SK-N-MC (cell line): ENCODE measurements around the gene MBOAT7.
"Not testable (repeated sequence)": the region's sequence is repeated elsewhere in the genome, so short reads cannot be mapped to it uniquely, and the experiment has no call there.

Source experiments
- EZH2 ChIP-seq: fragments of 200-600 bp; sonication (generic); IDR thresholded peaks from one replicate; pipeline ENCODE4 v1.6.1; 2017; ENCODE audit warnings: antibody characterized with exemption
- POLR2AphosphoS5 ChIP-seq: IDR thresholded peaks from 2 replicates; pipeline ENCODE4 v1.6.1; 2012; ENCODE audit warnings: mild to moderate bottlenecking, low read depth, low read length, borderline replicate concordance

DNA sequence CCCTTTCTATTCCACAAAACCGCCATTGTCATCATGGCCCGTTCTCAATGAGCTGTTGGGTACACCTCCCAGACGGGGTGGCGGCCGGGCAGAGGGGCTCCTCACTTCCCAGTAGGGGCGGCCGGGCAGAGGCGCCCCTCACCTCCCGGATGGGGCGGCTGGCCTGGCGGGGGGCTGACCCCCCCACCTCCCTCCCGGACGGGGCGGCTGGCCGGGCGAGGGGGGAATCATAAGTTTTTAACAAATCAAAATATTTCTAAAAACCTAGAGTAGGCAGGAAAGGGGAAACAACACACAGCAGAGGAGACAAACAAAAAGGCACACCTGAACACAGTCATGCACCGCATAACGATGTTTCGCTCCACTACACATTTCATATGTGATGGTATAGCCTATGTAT is 25.4 kb upstream of the MBOAT7 start:
- not testable (repeated sequence) for TF ChIP-seq POLR2AphosphoS5, EZH2
